HG03066 (cell line): Measurements from ENCODE around the gene PWWP2B.

Experiments
- ATAC-seq: cut with Tn5 transposase; IDR thresholded peaks from one replicate; pipeline ENCODE4 v1.9.1; 2021; ENCODE audit warnings: low read depth; ENCODE audit not compliant: unreplicated experiment

The PWWP2B gene

DNA sequence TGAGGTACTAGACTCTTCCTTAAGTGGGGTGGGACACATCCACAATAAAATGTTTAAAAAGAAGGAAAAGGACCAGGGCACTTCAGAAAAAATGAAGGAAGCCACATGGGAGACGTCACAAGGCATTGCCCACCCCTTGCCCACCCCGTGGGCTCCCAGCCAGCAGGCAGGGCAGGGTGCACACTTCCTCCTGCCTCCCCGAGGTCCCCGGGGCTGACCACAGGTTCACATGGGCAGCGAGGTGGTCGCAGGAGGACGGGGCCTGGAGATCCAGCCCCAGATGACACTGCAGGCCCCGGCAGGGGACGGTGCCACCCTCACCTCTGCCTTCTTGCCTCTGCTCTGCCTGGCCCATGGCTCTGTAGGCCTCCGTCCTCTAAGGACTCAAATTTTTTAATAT, 45.6 kb downstream of the PWWP2B start:
- ATAC-seq, result no peak

DNA sequence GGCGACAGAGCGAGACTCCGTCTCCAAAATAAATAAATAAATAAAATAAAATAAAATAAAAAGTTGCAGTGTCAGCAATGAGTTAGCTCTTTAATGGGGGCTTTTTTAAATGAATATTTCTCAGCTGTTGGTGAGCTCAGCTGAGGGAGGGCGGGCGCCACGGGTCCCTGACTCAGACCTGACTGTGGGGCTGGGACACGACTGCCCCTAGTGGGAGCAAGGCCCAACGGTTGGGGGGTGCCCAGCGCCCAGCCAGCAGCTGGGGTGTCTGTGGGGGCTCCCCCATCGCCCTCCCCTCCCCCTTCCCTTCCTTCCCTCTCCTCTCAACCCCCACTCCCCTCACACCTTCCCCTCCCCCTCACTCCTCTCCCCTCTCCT, 46.6 kb downstream of the PWWP2B start:
- no peak for ATAC-seq

DNA sequence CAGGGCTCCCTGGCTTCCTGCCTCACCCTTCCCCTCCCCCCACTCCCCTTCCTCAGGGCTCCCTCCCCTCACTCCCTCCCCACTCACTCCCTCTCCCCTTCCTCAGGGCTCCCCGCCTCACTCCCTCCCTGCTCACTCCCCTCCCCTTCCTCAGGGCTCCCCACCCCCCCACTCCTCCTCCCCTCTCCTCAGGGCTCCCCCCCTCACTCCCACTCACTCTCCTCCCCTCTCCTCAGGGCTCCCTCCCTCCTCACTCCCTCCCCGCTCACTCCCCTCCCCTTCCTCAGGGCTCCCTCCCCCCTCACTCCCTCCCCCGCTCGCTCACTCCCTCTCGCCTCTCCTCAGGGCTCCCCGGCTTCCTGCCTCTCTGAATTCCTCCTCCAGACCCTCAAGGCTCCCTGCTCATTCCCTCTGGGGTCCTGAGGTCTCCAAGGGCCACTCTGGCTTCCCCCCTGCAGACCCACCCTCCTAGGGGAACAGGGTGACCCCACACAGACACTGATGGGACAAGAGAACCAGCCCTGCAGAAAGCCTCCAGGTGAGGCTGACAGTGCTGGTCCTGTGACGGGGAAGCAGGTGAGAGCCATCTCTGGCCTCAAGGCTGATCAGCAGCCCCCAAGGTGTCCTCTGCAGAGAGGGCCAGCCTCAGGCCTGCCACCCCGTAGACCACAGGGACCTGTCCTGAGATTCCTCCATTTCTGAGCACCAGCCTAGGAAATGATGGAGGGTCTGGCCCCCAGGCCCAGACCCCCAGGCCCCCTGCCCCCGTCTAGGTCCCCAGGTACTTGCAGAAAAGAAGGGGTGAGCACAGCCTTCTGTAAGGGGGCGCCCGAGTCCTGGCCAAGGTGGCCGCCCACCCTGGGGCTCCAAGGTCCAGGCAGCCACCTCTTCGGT, 47.2 kb downstream of the PWWP2B start:
- no peak for ATAC-seq

DNA sequence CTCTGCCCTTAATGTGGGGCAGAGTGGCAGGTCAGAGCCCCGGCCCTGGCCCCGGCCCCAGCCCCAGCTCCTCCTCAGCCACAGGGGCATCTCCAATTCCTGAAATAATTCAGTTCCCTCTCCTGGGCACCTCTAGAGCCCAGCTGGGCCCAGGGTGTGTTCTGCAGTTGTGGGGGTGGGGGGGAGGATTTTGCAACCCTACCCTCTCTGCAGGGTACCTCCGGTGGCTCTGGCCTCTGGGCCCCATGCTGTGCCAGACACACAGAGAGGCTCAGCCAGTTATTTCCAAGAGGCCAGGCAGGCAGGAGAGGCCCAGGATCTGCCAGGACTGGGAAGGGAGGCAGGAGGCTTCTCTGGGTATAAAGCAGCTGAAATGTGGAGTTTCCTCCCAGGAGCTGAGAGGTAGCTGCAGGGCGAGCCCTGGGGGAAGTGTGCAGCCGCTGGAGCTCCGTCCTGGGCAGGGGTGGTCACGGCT, 47.9 kb downstream of the PWWP2B start:
- ATAC-seq, result no peak

DNA sequence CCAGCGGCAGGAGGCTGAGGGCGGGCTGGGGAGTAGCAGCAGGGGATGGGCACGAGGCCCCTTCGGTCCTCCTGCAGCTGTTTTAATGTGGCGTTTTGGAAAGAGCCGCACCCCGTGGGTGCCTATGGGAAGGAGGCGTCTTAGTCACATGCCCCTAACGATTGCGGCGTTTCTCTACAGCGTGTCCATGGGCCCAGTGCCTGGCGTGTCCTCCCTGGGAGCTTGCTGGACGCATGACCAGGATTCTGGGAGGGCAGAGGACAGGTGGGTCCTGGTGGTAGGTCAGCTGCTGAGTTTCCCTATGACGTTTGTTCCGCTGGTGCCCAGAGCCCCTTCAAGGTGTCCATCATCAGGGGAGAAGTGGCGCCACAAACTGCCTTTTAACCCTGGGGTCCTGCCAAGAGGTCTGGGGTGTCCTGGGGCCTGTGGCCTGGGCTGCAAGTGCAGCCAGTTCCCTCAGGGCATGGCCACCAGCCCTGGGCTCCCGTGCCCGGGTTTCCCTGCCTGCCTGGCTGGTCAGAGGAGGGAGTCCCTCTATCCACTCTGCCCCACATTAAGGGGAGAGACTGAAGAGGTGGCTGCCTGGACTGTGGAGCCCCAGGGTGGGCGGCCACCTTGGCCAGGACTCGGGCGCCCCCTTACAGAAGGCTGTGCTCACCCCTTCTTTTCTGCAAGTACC, 48.7 kb downstream of the PWWP2B start:
- ATAC-seq, result no peak

DNA sequence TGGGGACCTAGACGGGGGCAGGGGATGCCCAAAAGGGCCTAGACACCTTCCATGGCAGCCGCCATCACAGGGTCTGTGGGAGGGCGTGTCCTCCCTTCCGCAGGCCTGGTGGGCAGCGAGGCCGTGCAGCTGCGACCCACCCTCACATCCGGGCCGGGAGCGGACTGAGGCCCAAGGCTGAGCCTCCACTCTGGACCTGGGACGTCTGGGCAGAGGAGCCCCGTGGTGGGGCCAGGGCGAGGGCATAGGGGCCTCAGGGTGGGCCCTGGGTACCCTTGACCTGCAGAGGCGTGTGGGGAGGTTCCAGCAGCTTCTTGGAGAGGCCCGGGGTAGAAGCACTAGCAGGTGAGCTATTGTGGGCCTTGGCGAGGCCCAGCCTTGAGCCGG, 49.2 kb downstream of the PWWP2B start:
- no peak for ATAC-seq

DNA sequence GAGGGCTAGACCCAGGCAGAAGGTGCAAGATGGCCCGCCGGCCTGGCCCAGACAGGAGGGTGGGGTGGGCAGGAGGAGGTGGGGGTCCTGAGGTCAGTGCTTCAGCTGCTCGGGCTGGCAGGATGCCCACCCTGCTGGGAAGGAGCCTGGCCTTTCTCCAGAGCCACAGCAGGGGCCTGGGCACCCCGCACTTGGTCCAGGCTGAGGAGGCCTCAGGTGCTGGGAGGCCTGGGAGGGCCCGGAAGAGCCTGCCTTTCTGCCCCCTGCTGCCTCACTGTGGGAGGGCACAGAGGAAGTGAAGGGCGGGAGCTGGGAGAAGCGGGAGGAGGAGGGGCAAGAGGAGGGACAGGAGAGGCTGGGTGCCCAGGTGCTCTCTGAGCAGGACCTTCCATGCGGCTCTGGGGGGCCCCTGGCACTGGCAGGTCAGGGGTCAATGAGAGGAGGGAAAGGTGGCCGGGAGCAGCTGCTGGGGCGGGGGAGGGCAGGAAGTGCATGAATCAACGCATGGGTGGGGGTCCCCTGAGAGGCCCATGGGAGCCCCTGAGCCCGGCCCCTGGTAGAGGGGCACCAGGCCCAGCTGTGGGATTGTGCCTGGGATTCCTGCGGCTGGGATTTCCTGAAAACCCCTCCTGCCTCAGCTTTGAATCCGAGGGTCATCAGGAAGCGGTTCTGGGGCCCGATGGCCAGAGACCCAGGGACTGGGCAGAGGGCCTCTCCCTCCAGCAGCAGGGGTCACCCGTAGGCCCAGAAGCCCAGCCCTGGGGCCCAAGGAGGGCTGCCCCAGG, 49.9 kb downstream of the PWWP2B start:
- ATAC-seq, result no peak

DNA sequence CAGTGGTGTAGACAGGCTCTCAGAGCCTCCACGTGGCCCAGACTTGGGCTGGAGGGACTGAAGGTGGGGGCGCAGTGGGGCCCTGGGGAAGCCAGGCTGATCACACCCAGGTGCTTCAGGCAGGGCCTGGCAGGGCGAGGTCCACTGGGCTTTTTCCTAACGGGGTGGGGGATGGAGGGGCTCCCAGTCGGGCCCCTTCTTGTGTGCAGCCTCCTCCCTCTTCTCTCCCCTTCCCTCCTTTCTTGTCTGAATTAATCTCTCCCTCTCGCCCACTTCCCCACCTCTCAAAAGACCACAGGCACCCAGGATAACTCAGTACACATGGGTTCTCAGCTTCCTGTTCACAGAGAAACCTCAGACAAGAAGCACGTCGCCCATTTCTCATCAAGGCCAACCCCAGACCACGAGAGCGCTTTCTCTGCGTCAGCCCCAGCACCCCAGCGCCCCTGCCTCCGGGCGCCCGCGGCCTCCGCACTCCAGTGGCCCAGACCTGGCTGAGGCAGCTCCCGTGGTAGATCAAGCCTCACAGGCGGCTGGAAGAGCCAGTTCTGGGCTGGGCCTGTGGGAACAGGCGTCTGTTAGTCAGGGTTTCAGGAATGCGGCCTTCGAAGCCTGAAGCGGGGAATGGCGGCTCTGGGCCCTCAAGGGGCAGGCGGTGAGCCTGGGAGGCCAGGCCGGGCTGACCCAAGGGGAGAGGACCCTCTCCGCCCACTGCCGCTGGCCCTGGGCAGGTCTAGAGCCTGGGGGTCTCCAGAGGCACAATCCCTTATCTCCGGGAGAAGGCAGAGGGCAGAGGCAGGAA, 50.6 kb downstream of the PWWP2B start:
- no peak for ATAC-seq

DNA sequence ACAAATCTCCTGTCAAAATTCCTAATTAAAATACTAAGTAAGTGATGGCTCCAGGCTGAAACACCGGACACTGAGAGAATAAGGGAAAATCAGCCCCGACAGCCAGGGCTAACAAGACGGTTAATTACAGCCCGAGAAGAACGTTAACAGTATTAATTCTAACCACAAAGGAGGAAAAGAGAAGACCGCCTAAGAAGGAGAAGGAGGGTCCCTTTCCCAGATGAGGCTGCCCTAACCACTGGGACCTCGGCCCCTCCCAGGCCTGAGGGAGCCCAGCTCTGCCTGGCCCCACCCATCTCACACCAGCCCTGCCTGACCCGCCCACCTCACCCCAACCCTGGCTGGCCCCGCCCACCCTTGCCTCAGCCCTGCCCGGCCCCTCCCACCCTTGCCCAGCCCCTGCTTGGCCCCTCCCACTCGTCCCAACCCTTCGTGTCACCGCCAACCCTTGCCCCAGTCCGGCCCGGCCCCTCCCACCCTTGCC, 51.3 kb downstream of the PWWP2B start:
- ATAC-seq, result no peak

DNA sequence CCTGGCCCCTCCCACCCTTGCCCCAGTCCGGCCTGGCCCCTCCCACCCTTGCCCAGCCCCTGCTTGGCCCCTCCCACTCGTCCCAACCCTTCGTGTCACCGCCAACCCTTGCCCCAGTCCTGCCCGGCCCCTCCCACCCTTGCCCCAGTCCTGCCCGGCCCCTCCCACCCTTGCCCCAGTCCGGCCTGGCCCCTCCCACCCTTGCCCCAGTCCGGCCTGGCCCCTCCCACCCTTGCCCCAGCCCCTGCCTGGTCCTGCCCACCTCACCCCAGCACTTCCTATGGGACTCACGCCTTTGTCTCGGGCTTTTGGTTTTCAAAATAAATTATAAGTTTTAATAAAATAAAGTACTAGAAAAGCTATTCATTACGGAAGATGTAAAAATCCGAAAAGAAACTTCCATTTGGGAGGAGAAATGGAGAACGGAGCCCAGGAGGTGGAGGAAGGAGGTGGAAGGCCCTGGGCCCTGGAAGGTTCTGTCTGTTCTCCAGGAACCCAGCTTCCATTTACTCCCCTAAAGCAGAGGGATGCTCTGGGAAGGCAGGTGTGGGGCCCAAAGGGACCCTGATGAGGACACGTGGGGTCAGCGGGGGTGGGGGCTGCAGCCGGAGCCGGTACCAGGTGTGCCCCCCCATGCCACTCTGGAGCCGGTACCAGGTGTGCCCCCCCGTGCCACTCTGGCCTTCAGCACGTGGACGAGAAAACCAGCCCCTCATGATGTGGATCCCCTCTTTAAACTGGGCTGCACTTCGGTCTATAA, 52.2 kb downstream of the PWWP2B start:
- no peak for ATAC-seq

DNA sequence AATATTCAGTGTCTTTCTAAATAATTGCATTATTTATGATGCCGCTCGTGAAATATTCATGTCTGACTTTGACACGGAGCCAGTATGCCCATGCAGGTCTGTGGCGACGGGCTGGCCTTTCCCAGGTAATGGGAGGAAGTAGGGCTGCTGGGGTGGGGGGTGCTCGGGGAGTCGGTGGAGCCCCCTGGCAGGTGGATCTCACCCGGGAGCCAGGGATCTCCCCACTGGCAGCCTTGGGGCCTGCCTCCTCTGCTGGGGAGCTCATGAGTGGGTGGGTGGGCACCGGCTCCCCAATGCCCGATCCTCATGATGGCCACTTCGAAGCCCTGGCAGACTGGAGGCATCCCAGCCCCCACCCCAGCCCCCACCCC, 52.8 kb downstream of the PWWP2B start:
- ATAC-seq, result no peak

DNA sequence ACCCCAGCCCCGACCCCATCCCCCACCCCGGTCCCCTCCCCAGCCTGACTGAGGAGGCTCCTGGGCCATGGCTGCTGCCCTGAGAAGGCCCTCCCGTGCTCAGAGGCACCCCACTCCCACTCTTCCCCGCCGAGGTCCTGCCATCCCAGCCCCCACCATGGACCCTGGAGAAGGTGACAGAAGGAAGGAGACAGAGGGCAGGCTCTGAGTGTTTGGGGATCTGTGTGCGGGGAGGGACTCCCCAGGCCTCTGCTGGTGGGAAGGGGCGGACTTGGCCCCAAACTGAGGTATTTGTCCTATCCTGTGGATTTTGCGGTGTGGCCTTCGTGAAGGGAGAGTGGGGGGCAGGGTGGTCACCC, 53.4 kb downstream of the PWWP2B start:
- no peak for ATAC-seq

DNA sequence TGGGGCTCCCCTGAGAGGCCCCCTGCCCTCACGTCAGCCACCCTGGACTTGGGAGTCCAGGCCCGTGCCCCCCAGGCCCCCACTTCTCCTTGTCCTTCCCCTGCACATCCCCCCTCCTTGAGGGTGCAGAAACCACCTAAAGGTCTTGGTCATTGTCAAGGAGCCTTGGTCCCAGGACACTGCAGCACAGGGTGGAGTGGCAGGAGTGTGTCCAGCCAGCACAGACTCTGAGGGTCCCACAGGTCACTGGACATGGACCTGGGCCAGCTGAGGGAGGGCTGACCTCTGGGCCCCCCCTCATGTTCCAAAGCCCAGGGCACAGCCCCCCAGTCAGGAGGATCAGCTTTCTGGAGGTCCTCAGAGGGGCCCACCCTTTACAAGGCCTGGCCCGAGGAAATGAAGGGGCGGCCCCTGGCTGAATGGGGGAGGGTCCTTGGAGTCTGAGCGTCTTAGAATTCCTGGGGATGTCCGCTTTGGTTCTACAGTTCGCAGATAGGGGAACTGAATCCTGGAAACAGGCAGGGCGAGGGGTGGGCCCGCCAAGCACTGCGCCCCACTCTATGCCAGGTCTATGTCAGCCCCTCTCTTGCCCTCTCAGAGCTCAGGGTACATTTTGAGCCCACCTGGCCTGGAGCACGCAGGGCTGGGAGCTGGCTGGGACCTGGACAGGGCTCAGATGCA, 54.0 kb downstream of the PWWP2B start:
- no peak for ATAC-seq

DNA sequence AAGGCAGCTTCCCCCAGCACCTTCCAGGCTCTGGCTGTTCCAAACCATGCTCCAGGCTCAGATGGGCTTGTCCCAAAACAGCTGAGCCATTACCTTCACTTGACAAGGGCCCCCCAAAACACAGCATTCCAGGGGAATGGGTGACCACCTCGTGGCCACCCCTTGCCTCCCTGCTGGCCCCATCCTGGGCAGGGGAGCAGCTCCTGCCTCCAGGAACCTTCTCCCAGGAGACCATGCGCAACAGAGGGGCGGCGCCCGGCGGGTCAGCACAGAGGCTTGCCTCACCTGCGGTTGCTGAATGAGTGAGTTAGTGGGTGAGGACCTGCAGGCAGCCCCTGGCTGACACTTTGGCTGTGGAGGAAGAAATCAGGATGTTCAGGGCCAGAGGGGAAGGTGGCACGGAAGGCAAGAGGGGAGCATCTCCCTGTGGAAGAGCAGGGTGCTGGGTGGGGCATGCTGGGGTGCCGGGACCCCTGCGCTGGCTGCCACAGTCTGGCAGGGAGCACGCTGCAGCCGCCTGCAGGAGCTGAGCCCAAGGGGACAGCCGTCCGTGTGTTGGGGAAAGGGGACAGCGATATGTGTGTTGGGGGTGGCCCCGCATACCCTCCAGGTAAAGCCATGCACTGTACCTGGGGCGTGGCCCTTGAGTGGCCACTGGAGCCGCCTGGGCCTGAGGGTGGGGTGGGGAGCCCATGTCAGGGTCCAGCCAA, 54.7 kb downstream of the PWWP2B start:
- ATAC-seq, result no peak

DNA sequence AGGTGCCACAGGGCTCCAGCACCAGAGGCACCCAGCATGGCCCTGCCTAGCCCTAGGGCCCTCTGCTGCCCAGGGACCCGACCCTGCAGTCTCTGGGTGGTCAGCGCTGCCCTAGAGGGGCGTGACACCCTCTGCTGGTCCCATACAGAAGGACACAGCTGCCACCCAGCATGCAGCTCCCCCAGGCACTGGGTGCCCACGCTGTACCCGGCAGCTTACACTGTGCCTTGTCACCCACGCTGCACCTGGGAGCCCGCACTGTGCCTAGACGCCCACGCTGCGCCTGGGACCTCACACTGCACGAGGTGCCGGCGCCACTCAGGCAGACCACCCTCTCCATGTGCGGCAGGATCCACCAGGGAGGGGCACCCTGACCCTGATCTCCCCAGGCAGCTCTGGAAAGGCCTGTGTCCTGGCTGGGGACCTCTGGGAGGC, 55.2 kb downstream of the PWWP2B start:
- ATAC-seq, result no peak

DNA sequence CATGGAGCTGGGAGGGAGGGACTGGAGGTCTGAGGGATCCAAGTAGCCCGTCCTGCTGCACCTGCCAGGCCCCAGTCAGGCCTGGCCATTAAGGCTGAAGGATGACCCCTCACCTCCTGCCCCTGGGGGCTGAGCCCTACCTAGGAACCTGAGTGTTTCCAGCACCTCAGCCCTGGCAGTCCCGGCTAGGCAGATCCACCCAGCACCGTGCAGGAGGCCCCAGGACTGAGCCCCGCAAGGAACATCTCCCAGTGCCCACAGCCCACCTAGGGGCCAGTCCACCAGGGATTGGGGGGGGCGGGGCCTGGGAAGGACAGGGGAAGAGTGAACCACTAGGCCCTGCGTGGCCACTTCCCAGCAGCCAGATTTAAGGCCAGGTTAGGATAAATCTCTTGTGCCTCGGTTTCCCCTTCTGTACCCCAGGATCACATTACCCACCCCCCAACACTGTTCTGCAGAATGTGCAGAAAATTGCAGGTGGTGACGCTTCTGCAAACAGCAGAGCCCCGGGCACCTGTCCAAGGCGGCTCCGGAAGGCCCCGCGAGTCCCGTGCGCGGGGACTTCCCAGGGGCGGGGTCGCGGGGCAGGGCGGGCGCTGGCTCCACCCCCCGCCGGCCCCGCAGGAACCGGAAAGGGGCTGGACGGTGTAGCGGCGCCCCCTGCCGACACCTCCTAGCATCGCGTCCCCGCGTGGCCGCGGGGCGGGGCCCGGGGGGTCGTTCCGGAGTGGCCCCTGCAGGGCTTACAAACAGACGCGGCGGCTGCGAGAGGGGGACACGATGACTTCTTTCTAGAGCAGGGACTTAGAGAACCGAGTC, 55.9 kb downstream of the PWWP2B start:
- ATAC-seq, result peak; percentile 80

DNA sequence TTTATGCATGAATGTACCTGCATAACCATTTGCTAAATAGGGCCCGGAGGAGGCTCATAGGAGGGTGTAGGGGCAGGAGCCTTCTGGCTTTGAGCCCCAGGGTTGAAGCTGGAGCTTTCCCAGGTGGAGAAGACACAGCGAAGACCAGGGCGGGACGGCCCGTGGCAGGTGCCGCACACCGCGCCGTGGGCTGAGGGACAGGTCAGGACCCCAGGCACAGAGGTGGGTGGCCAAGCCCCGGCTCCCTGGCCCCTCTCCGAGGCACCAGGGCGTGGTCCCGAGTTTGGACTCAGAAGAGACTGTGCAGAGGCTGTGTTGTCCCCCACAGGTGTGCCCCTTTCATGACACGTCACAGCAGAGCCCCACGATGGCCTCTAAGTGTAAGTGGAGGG, 56.5 kb downstream of the PWWP2B start:
- ATAC-seq, result peak; percentile 23
